NCI-H2081 treated with DMSO at 0.1 percent for 48 hours (cell line): ENCODE results near the gene CDCP2.
"Not testable (repeated sequence)": the region's sequence is repeated elsewhere in the genome, so short reads cannot be mapped to it uniquely, and the experiment has no call there.

Source experiments
- DNase-seq: peaks from one replicate; lab custom pipeline; 2025; lab: John Stamatoyannopoulos, UW

CDCP2 gene

GRCh38 chr1:54115520-54115919 is 37.3 kb downstream of the CDCP2 start:
- DNase-seq = no peak

DNA sequence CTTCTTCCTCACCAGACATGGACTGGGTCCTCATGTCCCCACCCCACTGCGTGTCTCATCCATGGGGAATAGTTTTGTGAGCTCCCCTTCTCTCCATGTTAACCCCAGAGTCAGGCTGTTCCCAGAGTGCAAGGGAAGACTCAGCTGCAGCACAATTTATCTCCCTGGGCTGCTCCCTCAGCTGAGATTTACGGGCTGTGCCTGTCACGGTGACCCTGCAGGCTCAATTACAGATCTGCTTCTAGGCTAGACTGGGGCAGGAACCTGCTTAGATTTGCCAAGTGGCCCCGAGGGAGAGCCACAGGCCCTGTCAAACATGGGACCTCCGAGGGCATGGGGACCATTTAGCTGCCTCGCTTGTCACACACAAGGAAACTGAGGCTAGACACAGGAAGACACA is 37.8 kb downstream of the CDCP2 start:
- no peak for DNase-seq

GRCh38 chr1:54114001-54114400 is 38.8 kb downstream of the CDCP2 start:
- no peak for DNase-seq

DNA sequence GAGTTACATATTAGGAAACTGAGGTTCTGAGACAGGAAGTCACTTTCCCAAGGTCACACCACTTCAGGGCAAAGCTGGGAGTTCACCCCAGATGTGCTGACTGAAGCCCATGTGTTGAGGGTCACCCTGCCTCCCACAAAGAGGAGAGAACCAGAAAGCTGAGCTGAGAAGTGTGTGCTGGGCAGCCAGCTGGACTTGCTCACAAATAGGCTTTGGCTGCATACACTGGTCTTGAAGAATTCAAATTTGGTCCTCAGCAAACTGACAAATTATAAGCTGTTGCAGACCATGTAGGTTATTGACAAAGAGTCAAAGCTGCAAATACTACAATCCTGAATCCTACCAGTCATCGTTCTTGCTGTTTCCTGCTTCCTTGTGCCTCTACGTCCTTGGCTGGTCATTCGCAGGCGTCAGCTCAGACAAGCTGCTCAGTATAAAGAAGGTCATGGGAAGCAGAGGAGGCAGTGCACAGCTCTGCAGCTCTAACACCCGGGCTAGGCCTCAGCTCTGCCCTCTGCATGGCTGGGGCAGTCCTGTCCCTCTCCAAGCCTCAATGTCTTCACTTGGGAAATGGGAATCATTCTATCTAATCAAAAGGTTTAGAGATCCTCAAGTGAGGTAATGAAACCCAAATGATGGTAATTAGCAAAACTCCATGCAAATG is 40.0 kb downstream of the CDCP2 start:
- no peak for DNase-seq

DNA sequence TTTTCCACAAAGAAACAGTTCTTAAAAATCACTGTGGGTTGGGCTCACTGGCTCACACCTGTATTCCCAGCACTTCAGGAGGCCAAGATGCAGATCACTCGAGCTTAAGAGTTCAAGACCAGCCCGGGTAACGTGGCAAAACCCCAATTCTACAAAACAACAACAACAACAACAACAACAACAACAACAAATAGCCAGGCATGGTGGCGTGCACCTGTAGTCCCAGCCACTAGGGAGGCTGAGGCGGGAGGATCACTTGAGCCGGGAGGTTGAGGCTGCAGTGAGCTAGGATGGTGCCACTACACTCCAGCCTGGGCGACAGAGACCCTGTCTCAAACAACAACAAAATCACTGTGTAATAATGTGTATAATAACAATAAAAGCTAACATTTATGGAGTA is 40.8 kb downstream of the CDCP2 start:
- DNase-seq = no peak

DNA sequence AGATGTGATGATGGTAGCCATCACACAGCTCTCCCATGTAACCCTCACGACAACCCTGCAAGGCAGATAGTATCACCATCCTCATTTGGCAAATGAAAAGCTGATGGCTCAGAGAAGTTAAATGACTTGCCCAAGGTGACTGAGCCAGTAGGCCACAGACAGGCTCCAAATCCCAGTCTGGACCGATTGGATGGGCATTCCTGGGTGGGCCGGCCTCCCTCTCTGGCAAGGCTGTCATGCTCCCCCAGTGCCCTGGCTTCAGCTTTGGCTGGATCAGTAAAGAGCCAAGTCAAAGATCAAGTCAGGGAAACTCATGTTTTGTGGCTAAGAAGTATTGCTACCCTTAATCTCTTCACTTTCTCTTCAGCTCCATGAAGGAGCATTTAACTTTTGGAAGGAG is 41.2 kb downstream of the CDCP2 start:
- no peak for DNase-seq

DNA sequence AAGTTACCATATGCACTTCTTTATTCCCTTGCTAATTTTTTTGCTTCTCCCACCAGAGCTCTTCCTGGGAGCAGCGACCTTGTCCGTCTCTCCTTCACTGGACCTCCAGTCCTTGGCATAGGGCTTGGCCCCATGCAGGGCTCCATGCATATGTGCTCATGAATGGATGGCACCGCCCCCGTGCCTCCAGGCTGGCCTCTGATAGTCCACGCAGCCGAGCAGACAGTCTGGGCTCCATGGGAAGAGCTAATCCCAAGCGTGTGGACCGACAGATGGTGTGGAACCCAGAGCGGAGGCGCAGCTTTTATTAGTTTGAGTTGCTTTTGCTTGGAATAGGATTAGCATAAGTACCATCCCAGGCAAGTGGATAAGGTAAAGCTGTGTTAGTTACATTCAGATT is 41.8 kb downstream of the CDCP2 start:
- DNase-seq = no peak

- DNase-seq = no peak
Observed at GRCh38 chr1:54109129-54110090, 43.4 kb downstream of the CDCP2 start.

- no peak for DNase-seq
Observed at GRCh38 chr1:54108156-54108555, 44.6 kb downstream of the CDCP2 start.

GRCh38 chr1:54107131-54107530 is 45.7 kb downstream of the CDCP2 start:
- DNase-seq = no peak

DNA sequence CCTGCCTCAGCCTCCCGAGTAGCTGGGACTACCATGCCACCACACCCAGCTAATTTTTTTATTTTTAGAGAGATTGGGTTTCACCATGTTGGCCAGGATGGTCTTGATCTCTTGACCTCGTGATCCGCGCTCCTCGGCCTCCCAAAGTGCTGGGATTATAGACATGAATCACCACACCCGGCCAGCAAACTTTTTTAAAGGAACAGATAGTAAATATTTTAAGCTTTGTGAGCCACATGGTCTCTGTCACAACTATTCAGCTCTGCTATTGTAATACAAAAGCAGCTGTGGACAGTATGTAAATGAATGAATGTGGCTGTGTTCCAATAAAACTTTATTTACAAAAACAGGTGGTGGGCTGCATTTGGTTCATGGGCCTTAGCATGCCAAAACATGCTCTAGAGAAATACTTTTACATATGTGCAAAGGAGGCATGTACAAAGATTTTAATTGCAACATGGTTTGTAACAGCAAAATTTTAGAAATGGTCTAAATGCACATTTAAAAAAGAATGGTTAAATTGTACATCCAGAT is 47.0 kb downstream of the CDCP2 start:
- DNase-seq = no peak

DNA sequence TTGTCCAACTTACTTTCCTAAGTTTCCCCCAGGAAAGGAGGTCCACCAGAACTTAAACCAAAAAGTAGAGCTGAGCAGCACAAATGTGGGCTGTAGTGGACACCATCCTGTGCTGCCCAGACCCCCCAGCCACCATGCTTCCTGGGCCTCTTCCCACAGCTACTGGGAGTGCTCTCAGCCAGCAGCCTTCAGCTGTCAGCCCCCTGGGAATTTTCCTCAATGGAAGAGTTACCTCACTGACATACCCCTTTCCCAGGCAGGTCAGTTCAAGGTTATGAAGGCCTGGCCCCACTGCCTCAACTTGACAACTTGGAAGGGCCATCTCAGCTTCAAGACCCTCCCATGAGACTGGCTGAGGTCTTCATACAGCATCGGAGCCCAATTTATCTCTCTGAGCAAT is 47.7 kb downstream of the CDCP2 start:
- DNase-seq = no peak

DNA sequence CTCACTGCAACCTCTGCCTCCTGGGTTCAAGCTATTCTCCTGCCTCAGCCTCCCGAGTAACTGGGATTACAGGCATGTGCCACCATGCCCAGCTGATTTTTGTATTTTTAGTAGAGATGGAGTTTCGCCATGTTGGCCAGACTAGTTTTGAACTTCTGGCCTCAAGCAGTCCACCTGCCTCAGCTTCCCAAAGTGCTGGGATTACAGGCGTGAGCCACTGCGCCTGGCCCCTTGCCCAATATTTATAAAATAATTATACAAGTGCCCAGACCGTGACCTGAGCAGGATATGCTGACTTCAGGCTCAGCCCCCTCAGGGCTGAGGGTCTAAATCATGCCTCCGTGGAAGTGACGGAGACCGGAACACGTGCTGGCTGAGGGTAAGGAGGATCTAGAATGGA is 48.2 kb downstream of the CDCP2 start:
- DNase-seq = not testable (repeated sequence)

DNA sequence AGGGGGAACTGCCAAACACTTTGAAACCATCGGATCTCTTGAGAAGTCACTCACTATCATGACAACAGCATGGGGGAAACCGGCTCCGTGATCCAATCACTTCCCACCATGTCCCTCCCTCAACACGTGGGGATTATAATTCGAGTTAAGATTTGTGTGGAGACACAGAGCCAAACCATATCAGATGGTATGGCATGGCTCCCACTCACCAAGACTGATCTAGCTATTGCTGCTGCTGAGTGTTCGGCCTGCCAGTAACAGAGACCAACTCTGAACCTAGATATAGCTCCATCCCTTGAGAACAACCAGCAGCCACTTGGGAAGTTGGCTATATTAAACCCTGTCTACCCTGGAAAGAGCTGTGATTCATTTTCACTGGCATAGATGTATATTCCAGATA is 49.4 kb downstream of the CDCP2 start:
- no peak for DNase-seq

DNA sequence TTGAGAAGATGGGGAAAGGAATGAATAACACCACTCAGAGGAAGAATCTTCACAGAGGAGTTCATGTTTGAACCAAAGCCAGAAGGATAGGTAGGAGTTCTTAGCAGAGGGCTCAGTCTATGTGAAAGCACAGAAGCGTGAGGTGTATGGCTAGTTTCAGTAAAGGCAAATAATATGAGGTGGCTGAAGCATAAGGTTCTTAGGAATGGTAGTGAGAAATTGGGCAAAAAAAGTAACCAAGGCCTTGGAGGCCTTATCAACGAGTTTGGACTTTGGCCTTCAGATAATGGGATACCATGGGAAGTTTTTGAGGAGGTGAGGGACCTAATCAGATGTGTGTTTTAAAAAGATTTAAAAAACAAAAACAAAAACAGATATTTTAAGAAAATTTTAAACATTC is 52.3 kb downstream of the CDCP2 start:
- no peak for DNase-seq

DNA sequence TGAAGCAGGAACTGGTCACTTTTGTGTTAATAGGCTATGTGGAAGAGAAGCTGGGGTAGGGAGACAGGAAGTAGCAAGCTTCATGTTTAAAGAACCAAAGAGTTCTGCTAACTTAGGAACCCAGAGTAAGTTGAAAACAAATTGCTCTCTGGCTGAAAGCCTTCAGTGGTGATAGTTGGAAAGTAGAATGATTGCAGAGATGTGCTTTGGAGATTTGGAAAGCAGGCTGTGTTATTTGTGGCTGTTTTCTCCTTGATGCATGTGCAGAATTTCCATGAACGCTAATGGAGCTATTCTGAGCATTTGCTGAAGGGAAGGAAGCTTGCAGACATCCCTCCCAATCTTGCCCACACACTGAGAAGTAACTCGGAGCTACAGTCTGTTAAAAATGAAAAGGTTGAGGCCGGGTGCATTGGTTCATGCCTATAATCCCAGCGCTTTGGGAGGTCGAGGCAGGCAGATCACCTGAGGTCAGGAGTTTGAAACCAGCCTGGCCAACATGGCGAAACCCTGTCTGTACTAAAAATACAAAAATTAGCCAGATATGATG is 53.7 kb downstream of the CDCP2 start:
- DNase-seq = no peak

DNA sequence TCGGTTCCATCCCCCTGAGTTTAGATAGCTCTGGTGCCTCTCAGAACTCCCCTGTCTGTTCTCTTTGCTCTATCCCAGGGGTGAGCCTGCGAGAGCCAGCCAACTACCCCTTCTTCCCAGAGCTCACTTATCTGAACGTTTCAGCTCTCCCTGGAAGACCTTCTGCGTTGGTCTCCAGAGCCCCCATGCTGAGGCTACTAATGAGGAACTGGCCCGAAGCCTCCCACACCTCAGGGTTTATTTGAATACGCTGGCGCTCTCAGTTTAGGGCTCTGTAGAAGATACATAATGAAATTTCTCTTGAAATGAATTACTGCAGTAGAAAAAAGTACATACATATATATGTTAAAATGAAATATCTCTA is 55.9 kb downstream of the CDCP2 start:
- no peak for DNase-seq

GRCh38 chr1:54096227-54096876 is 56.4 kb downstream of the CDCP2 start:
- no peak for DNase-seq

DNA sequence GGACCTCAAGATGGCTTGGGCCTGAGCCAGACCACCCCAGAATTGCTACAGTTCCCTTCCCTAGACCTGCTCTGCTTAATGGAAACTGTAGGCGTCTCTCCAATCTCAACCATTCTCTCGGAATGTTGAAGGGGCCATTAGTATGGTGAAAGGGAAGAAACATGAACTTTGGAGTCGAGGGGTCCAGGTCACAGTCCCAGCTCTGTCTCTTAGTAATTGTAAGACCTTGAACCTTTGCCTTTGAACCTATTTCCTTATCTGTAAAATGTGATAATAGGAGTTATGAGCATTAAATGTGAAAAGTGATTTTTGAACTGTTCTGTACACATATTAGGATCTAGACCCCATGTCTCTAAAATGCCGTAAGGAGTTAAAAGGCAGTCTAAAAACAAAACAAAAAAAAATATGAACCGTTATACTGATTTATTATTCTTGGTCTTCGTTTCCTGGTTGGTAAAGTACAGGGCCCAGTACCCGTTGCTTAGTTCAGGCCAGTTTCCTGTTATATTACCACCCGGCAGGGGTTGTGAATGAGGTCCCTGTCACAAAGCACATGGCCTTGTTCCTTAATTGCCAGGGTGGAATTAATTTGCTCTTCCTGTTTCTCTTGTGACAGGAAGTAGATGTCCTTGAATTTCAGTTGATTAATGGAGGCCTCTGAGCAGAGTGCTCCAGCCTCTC is 57.1 kb downstream of the CDCP2 start:
- peak; percentile 55 for DNase-seq

DNA sequence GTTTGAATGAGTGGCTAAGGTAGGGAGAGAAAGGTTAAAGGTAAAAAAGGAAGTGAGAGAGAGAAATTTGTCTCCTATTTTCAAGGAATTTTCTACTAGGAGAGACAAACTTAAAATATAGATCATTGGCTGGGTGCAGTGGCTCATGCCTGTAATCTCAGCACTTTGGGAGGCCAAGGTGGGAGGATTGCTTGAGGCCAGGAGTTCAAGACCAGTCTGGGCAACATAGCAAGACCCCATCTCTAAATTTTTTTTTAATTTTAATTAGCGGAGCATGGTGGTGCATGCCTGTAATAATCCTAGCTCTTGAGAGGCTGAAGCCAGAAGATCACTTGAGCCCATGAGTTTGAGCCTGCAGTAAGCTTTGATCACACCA is 58.1 kb downstream of the CDCP2 start:
- DNase-seq = not testable (repeated sequence)

DNA sequence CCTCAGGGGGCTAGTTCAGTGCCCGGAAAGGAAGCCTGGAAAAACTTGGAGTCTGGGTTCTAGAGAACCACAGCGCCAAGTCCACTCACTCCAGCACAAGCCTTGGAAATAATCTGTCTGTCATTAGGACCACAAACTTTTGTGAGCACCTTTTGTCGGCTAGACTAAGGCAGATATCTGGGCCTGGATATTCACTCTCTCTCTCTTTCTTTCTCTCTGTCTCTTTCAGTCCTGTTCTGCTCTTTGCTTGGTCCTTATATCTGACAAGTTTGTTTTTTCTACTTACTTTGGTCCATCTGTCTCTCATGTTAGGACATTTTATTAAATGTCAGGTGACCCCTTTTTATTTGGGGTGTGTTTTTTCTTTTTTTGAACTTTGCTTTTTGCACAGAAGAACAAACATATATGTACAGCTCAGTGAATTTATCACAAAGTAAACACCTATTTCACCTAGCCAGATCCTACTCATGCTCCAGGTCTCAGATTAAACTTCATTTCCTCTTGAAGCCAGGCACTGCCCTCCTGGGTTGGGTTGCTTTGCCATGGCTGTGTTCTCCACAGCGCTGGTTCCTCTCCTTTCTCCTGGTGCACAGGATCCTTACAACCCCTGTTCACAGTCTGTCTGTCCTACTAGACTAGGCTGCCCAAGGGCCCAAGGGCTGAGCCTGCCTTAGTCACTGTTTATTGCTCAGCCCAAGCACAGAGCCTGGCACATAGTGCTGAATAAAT is 58.6 kb downstream of the CDCP2 start:
- no peak for DNase-seq
